GM12878 (cell line): ENCODE results near the gene GP5. TPM values are rescaled to one million over a fixed set of nuclear protein-coding genes. Genes with fewer than 3 reads are reported as not detected.

Experiments used
- ATAC-seq: fragments of 200-7000 bp; cut with Tn5 transposase; 3 replicates; pipeline ENCODE4 v1.9.1; 2020; ENCODE audit warnings: mild to moderate bottlenecking, moderate library complexity
- BruUV-seq: library from RNA; stranded (reverse); fragments of 400-500 nt; replicated peaks from 2 replicates; lab custom pipeline; 2021; lab: Mats Ljungman, UMichigan
- CTCF ChIA-PET: fragments of 300-600 bp; sonication (Branson Sonifier 250); formaldehyde crosslinking; extraction: SDS; loops from one replicate; lab custom pipeline; 2021; ENCODE audit warnings: inconsistent platforms; lab: Yijun Ruan, JAX
- POLR2A ChIA-PET: fragments of 350-600 bp; formaldehyde crosslinking; extraction: SDS; loops from one replicate; lab custom pipeline; 2021; ENCODE audit warnings: inconsistent platforms; lab: Charles Lee
- RAD21 ChIA-PET: fragments of 300-600 bp; sonication (Branson Sonifier 250); formaldehyde crosslinking; loops from one replicate; lab custom pipeline; 2023; ENCODE audit warnings: antibody characterized with exemption; ENCODE audit not compliant: unreplicated experiment; lab: Charles Lee
- SMC1A ChIA-PET: fragments of 300-600 bp; sonication (Branson Sonifier 250); formaldehyde crosslinking; loops from one replicate; lab custom pipeline; 2023; ENCODE audit not compliant: unreplicated experiment, uncharacterized antibody; lab: Charles Lee
- DNase-seq: peaks from one replicate; pipeline ENCODE4 v3.0.0-alpha.2; 2011; ENCODE audit warnings: low read depth, low spot score
- FAIRE-seq: peaks from 3 replicates; lab custom pipeline; 2011; peaks lifted over from hg19 to GRCh38; lab: Jason Lieb, UNC
- H2AFZ ChIP-seq: 2 replicates; pipeline ENCODE4 v1.6.0; 2011; ENCODE audit warnings: low read depth, low read length, control low read depth; ENCODE audit not compliant: control insufficient read depth
- H3K27ac ChIP-seq: 2 replicates; pipeline ENCODE4 v1.5.1; 2011; ENCODE audit warnings: control low read depth; ENCODE audit not compliant: control insufficient read depth, insufficient read depth
- H3K27me3 ChIP-seq, 2 experiments: replicated peaks in 1 of 2; 2 replicates each; pipeline versions ENCODE4 v1.6.0 to v1.6.1; 2011; ENCODE audit warnings: low read length in 1 of 2; ENCODE audit not compliant: control insufficient read depth in 2 of 2, insufficient read depth in 2 of 2
- H3K36me3 ChIP-seq, 2 experiments: 2 replicates each; pipeline ENCODE4 v1.5.1; 2011; ENCODE audit warnings: low read length in 1 of 2; ENCODE audit not compliant: control insufficient read depth in 2 of 2, insufficient read depth in 2 of 2
- H3K4me1 ChIP-seq: 2 replicates; pipeline ENCODE4 v1.6.1; 2011; ENCODE audit warnings: mild to moderate bottlenecking, low read length, moderate library complexity, mixed read lengths; ENCODE audit not compliant: control insufficient read depth, insufficient read depth
- H3K4me2 ChIP-seq: 2 replicates; pipeline ENCODE4 v1.6.0; 2011; ENCODE audit warnings: control low read depth; ENCODE audit not compliant: control insufficient read depth, insufficient read depth
- H3K4me3 ChIP-seq: fragments of 200-600 bp; sonication (generic); 2 replicates; pipeline ENCODE4 v1.5.1; 2016
- H3K79me2 ChIP-seq: 2 replicates; pipeline ENCODE4 v1.6.0; 2011; ENCODE audit warnings: low read length; ENCODE audit not compliant: control insufficient read depth, insufficient read depth
- H3K9ac ChIP-seq: 2 replicates; pipeline ENCODE4 v1.8.0; 2011; ENCODE audit warnings: low read length, control low read depth, mixed read lengths; ENCODE audit not compliant: control insufficient read depth, insufficient read depth
- H3K9me3 ChIP-seq: replicated peaks from 3 replicates; pipeline ENCODE4 v1.5.1; 2011; ENCODE audit warnings: mild to moderate bottlenecking, low read length; ENCODE audit not compliant: control insufficient read depth, insufficient read depth
- H4K20me1 ChIP-seq: 2 replicates; pipeline ENCODE4 v1.6.0; 2011; ENCODE audit not compliant: control insufficient read depth, insufficient read depth
- ASH2L ChIP-seq: fragments of 300-600, 200-600 bp; sonication (generic); IDR thresholded peaks from 2 replicates; pipeline ENCODE4 v1.6.1; 2017; ENCODE audit warnings: low read depth, mild to moderate bottlenecking, borderline replicate concordance
- BCL11A ChIP-seq: IDR thresholded peaks from 2 replicates; pipeline ENCODE4 v1.6.1; 2011; ENCODE audit warnings: low read depth, low read length
- BRCA1 ChIP-seq: IDR thresholded peaks from 2 replicates; pipeline ENCODE4 v1.6.1; 2011; ENCODE audit warnings: low read depth, low read length, improper control_type of control experiment
- E4F1 ChIP-seq: fragments of 450-650 bp; IDR thresholded peaks from 2 replicates; pipeline ENCODE4 v1.6.1; 2018; ENCODE audit warnings: borderline replicate concordance, mild to moderate bottlenecking; ENCODE audit not compliant: partially characterized antibody
- EED ChIP-seq: sonication (generic); IDR thresholded peaks from 2 replicates; pipeline ENCODE4 v1.6.1; 2016; ENCODE audit warnings: antibody characterized with exemption, low read depth
- ETV6 ChIP-seq, 2 experiments: fragments of 450-650 bp in 1 of 2; IDR thresholded peaks in 1 of 2; conservative IDR thresholded peaks in 1 of 2; 2 replicates each; pipeline ENCODE4 v1.6.1; 2014; ENCODE audit warnings: antibody characterized with exemption in 1 of 2, borderline replicate concordance in 1 of 2, low read depth in 1 of 2, mild to moderate bottlenecking in 1 of 2, moderate library complexity in 1 of 2
- EZH2 ChIP-seq: IDR thresholded peaks from 2 replicates; pipeline ENCODE4 v1.6.1; 2012; ENCODE audit warnings: low read depth, mild to moderate bottlenecking, control low read depth, inconsistent platforms, low read length, borderline replicate concordance; ENCODE audit not compliant: control insufficient read depth
- FOXM1 ChIP-seq: IDR thresholded peaks from 2 replicates; pipeline ENCODE4 v1.6.1; 2012; ENCODE audit warnings: low read depth, mild to moderate bottlenecking, inconsistent platforms, low read length, moderate library complexity
- LARP7 ChIP-seq: fragments of 450-650 bp; IDR thresholded peaks from 2 replicates; pipeline ENCODE4 v1.6.1; 2017; ENCODE audit warnings: mild to moderate bottlenecking
- MXI1 ChIP-seq: fragments of 150-350 bp; IDR thresholded peaks from 2 replicates; pipeline ENCODE4 v1.6.1; 2011; ENCODE audit warnings: low read depth, mild to moderate bottlenecking, inconsistent platforms, low read length, improper control_type of control experiment
- NBN ChIP-seq: fragments of 450-650 bp; IDR thresholded peaks from 2 replicates; pipeline ENCODE4 v1.6.1; 2016
- NFIC ChIP-seq: IDR thresholded peaks from 2 replicates; pipeline ENCODE4 v1.6.1; 2012; ENCODE audit warnings: low read depth, mild to moderate bottlenecking, inconsistent platforms, low read length, moderate library complexity
- RB1 ChIP-seq: fragments of 450-650 bp; formaldehyde crosslinking; IDR thresholded peaks from 2 replicates; pipeline ENCODE4 v1.6.1; 2017; ENCODE audit warnings: mild to moderate bottlenecking, borderline replicate concordance
- RBBP5 ChIP-seq: fragments of 200-600 bp; sonication (generic); conservative IDR thresholded peaks from 2 replicates; pipeline ENCODE4 v1.6.1; 2016
- RFX5 ChIP-seq: IDR thresholded peaks from 2 replicates; pipeline ENCODE4 v1.6.1; 2011; ENCODE audit warnings: low read depth, low read length, improper control_type of control experiment
- SIN3A ChIP-seq: IDR thresholded peaks from 2 replicates; pipeline ENCODE4 v1.6.1; 2012; ENCODE audit warnings: low read depth, low read length, improper control_type of control experiment
- SP1 ChIP-seq: IDR thresholded peaks from one replicate; pipeline ENCODE4 v1.6.1; 2011; ENCODE audit warnings: low read depth, low read length
- ZNF274 ChIP-seq: IDR thresholded peaks from one replicate; pipeline ENCODE4 v1.8.0; 2011; ENCODE audit not compliant: insufficient read length, insufficient read depth
- ZNF622 ChIP-seq: fragments of 450-650 bp; IDR thresholded peaks from 2 replicates; pipeline ENCODE4 v1.6.1; 2017; ENCODE audit warnings: mild to moderate bottlenecking, inconsistent platforms
- WGBS: methylation state at CpG from one replicate; pipeline ENCODE4 v1.1.6; 2016; ENCODE audit warnings: low lambda C conversion rate; ENCODE audit not compliant: insufficient replicate concordance, insufficient coverage; ENCODE audit errors: missing lambda C conversion rate; 5-methylcytosine and 5-hydroxymethylcytosine counted together
- in situ Hi-C: fragments of 300-500 bp; cut with MboI; formaldehyde crosslinking; loops from 9 replicates; pipeline ENCODE4 v1.14.3; 2018; ENCODE audit warnings: mixed read lengths
- intact Hi-C: fragments of 100-400 bp; cut with micrococcal nuclease; formaldehyde crosslinking; loops from one replicate; pipeline ENCODE4 v1.14.2; 2022; ENCODE audit not compliant: unreplicated experiment
- polyA plus RNA-seq, 11 experiments: library from polyadenylated mRNA; depleted of rRNA in 4 of 11; unstranded in 6 of 11; stranded (reverse) in 5 of 11; fragments of >200 nt; fragmentation: Nextera tagmentation in 4 of 11; fragmentation: Illumina TruSeq in 1 of 11; extraction: Ambion mirVana in 4 of 11; extraction: Trizol in 1 of 11; gene quantifications; 1 replicate in 1 of 11; 2 replicates in 10 of 11; pipeline versions ENCODE4 v1.2.1 to v1.2.3, GENCODE V29; 2011 to 2016; ENCODE audit warnings: inconsistent platforms in 2 of 11, missing spikeins in 2 of 11, low read depth in 1 of 11
- total RNA-seq, 4 experiments: library from RNA; depleted of rRNA in 3 of 4; stranded (reverse); fragments of >200 nt in 3 of 4; fragmentation: Illumina TruSeq in 1 of 4; extraction: Trizol in 1 of 4; gene quantifications; 2 replicates each; pipeline versions ENCODE4 v1.2.1 to v1.2.3, GENCODE V29; 2013 to 2021

GP5 gene
- total and polyA plus RNA-seq, 10 of the 15 experiments (the other 5 are each of a cell fraction or from before 2014, with no cell fraction given): not detected

GRCh38 chr3:194348354-194348753 is 50.7 kb downstream of the GP5 start:
- no peaks in the 10 kb centered on the region for H3K4me1 ChIP-seq
- no peak overlapping the region for H3K27ac ChIP-seq
- CTCF ChIA-PET: no interaction called here
- ATAC-seq: no peak
- RAD21 ChIA-PET: no interaction called here
- no peaks in the 10 kb centered on the region for H4K20me1 ChIP-seq
- in situ Hi-C loops (no loop called here), intact Hi-C loops (no loop called here)
- no peak for TF ChIP-seq NBN
- no peak for TF ChIP-seq ASH2L
- TF ChIP-seq FOXM1: no peak
- no peak for TF ChIP-seq SP1
- TF ChIP-seq BRCA1: no peak
- TF ChIP-seq ETV6 (conservative IDR thresholded peaks at IDR 0.05 in 1 of 2, IDR thresholded peaks at IDR 0.05 in 1 of 2; ENCODE audit: borderline replicate concordance in 1 of 2, low read depth in 1 of 2): no peak
- TF ChIP-seq NFIC: no peak
- no peak for TF ChIP-seq EED
- no peak for TF ChIP-seq BCL11A
- TF ChIP-seq RBBP5: no peak
- TF ChIP-seq RFX5: no peak
- TF ChIP-seq LARP7: no peak
- no peak for TF ChIP-seq ZNF274
- no peak for TF ChIP-seq ZNF622
- no peak for TF ChIP-seq MXI1
- TF ChIP-seq E4F1: no peak
- no peak for TF ChIP-seq SIN3A
- TF ChIP-seq EZH2: no peak
- no peak for TF ChIP-seq RB1
- H3K27me3 ChIP-seq: no peaks in the 10 kb centered on the region; a peak in 2 of 4 replicates
- H3K36me3 ChIP-seq: no peaks in the 10 kb centered on the region
- no peaks in the 10 kb centered on the region for H3K9me3 ChIP-seq
- no peak for FAIRE-seq
- 62% methylated on average over 6 of the region's 6 CpGs for WGBS
- SMC1A ChIA-PET: no interaction called here
- BruUV-seq: no TSS peak
- H3K9ac ChIP-seq: no peak overlapping the region
- H3K79me2 ChIP-seq: no peaks in the 10 kb centered on the region
- H3K4me3 ChIP-seq: no peak overlapping the region
- no peak overlapping the region for H2AFZ ChIP-seq
- no peak for DNase-seq
- POLR2A ChIA-PET: no interaction called here
- H3K4me2 ChIP-seq: no peak overlapping the region
